Measurements from ENCODE around the gene CHIT1.

CHIT1 gene

GRCh38 chr1:203210350-203210749, 19.1 kb downstream of the CHIT1 start:
- Histone ChIP-seq H3K27ac (replicated peaks; ENCODE audit: low read length) (no peak overlapping the region), H3K36me3 (replicated peaks in 1 of 2; ENCODE audit: control insufficient read depth in 2 of 2, insufficient read depth in 2 of 2, low read length in 2 of 2) (no peaks in the 10 kb centered on the region), H3K9ac (ENCODE audit: low read depth, low read length, poor library complexity) (no peak overlapping the region), H3K14ac (ENCODE audit: low read length) (no peak overlapping the region), H3K4me1 (ENCODE audit: control insufficient read depth in 2 of 2, insufficient read depth in 1 of 2, low read depth in 1 of 2, low read length in 2 of 2) (peaks cover 0 to 6% of the 10 kb centered on the region in 2 donors), H3K4me2 (ENCODE audit: insufficient read depth, low read length, poor library complexity, severe bottlenecking) (no peak overlapping the region), H2AFZ (ENCODE audit: low read length) (no peak overlapping the region), H3K9me3 (replicated peaks in 1 of 2; ENCODE audit: control insufficient read depth in 2 of 2, insufficient read depth in 1 of 2, low read depth in 1 of 2, low read length in 2 of 2) (no peaks in the 10 kb centered on the region), H2BK120ac (ENCODE audit: low read depth, low read length) (no peak overlapping the region), H4K8ac (ENCODE audit: low read depth, low read length) (no peak overlapping the region), H4K91ac (ENCODE audit: low read depth, low read length, poor library complexity) (no peak overlapping the region), H2BK15ac (ENCODE audit: low read length) (no peak overlapping the region), H3K79me1 (ENCODE audit: low read depth, low read length) (no peaks in the 10 kb centered on the region), H3K4ac (ENCODE audit: low read length) (no peak overlapping the region), H3K18ac (ENCODE audit: low read length) (no peak overlapping the region), H3K27me3 (ENCODE audit: control insufficient read depth in 3 of 3, insufficient read depth in 3 of 3, low read depth in 1 of 3, low read length in 3 of 3) (peaks cover 0 to 6% (median 0%) of the 10 kb centered on the region in 3 experiments), H2BK12ac (ENCODE audit: low read length) (no peak overlapping the region), H2BK5ac (ENCODE audit: low read length) (no peak overlapping the region), H3K4me3 (ENCODE audit: low read length in 2 of 2) (no peak overlapping the region), H3K23ac (ENCODE audit: low read depth, low read length, poor library complexity) (no peak overlapping the region), H2AK5ac (ENCODE audit: low read depth, low read length) (no peak overlapping the region)
- no peak for DNase-seq (ENCODE audit: low spot score)

DNA sequence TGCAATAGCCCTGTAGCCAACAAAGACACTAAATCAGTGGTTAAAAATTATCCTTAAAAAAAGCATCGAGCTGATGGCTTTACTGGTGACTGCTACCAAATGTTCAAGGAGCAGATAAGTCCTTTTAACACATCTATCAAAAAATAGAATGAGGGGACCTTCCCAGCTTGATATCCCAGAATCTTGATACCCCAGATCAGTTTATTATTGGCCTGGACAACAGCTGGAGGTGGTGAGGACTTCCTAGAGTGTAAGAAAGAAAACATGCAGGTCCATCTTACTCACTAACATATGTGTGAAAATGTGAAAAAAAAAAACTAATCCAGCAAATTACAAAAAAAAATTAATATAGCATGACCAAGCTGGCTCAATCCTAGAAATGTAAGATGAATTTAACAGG, 21.3 kb downstream of the CHIT1 start:
- Histone ChIP-seq H2BK120ac (ENCODE audit: low read depth, low read length) (no peak overlapping the region), H3K9me3 (replicated peaks in 1 of 2; ENCODE audit: control insufficient read depth in 2 of 2, insufficient read depth in 1 of 2, low read depth in 1 of 2, low read length in 2 of 2) (no peaks in the 10 kb centered on the region), H4K91ac (ENCODE audit: low read depth, low read length, poor library complexity) (no peak overlapping the region), H3K9ac (ENCODE audit: low read depth, low read length, poor library complexity) (no peak overlapping the region), H3K4ac (ENCODE audit: low read length) (no peak overlapping the region), H3K4me2 (ENCODE audit: insufficient read depth, low read length, poor library complexity, severe bottlenecking) (no peak overlapping the region), H2BK15ac (ENCODE audit: low read length) (no peak overlapping the region), H3K4me3 (ENCODE audit: low read length in 2 of 2) (no peak overlapping the region), H4K8ac (ENCODE audit: low read depth, low read length) (no peak overlapping the region), H2AFZ (ENCODE audit: low read length) (no peak overlapping the region), H3K14ac (ENCODE audit: low read length) (no peak overlapping the region), H3K23ac (ENCODE audit: low read depth, low read length, poor library complexity) (no peak overlapping the region), H3K4me1 (ENCODE audit: control insufficient read depth in 2 of 2, insufficient read depth in 1 of 2, low read depth in 1 of 2, low read length in 2 of 2) (peaks cover 0 to 12% of the 10 kb centered on the region in 2 donors), H2AK5ac (ENCODE audit: low read depth, low read length) (no peak overlapping the region), H2BK5ac (ENCODE audit: low read length) (no peak overlapping the region), H3K36me3 (replicated peaks in 1 of 2; ENCODE audit: control insufficient read depth in 2 of 2, insufficient read depth in 2 of 2, low read length in 2 of 2) (no peaks in the 10 kb centered on the region), H3K18ac (ENCODE audit: low read length) (no peak overlapping the region), H3K27me3 (ENCODE audit: control insufficient read depth in 3 of 3, insufficient read depth in 3 of 3, low read depth in 1 of 3, low read length in 3 of 3) (no peaks in the 10 kb centered on the region), H3K27ac (replicated peaks; ENCODE audit: low read length) (no peak overlapping the region), H2BK12ac (ENCODE audit: low read length) (no peak overlapping the region), H3K79me1 (ENCODE audit: low read depth, low read length) (no peaks in the 10 kb centered on the region)
- WGBS, 2 donors (ENCODE audit: extremely low coverage in 2 of 2, insufficient read length in 2 of 2, insufficient replicate concordance in 1 of 2): no CpG with 5 or more reads among the region's 1 CpG
- DNase-seq (ENCODE audit: low spot score): no peak

GRCh38 chr1:203207751-203208150, 21.7 kb downstream of the CHIT1 start:
- no peak overlapping the region for H4K8ac ChIP-seq (ENCODE audit: low read depth, low read length)
- H2BK12ac ChIP-seq (ENCODE audit: low read length): no peak overlapping the region
- H3K18ac ChIP-seq (ENCODE audit: low read length): no peak overlapping the region
- DNase-seq (ENCODE audit: low spot score): no peak
- H3K9ac ChIP-seq (ENCODE audit: low read depth, low read length, poor library complexity): no peak overlapping the region
- no peak overlapping the region for H4K91ac ChIP-seq (ENCODE audit: low read depth, low read length, poor library complexity)
- no peaks in the 10 kb centered on the region for H3K27me3 ChIP-seq (ENCODE audit: control insufficient read depth in 3 of 3, insufficient read depth in 3 of 3, low read depth in 1 of 3, low read length in 3 of 3)
- H3K27ac ChIP-seq (replicated peaks; ENCODE audit: low read length): no peak overlapping the region
- no peaks in the 10 kb centered on the region for H3K36me3 ChIP-seq (replicated peaks in 1 of 2; ENCODE audit: control insufficient read depth in 2 of 2, insufficient read depth in 2 of 2, low read length in 2 of 2)
- no peak overlapping the region for H2AFZ ChIP-seq (ENCODE audit: low read length)
- H3K4me2 ChIP-seq (ENCODE audit: insufficient read depth, low read length, poor library complexity, severe bottlenecking): no peak overlapping the region
- no peaks in the 10 kb centered on the region for H3K9me3 ChIP-seq (replicated peaks in 1 of 2; ENCODE audit: control insufficient read depth in 2 of 2, insufficient read depth in 1 of 2, low read depth in 1 of 2, low read length in 2 of 2)
- WGBS, 2 donors (ENCODE audit: extremely low coverage in 2 of 2, insufficient read length in 2 of 2, insufficient replicate concordance in 1 of 2): no CpG with 5 or more reads among the region's 2 CpGs
- H3K4ac ChIP-seq (ENCODE audit: low read length): no peak overlapping the region
- H3K4me3 ChIP-seq (ENCODE audit: low read length in 2 of 2): no peak overlapping the region
- H2BK15ac ChIP-seq (ENCODE audit: low read length): no peak overlapping the region
- H3K79me1 ChIP-seq (ENCODE audit: low read depth, low read length): no peaks in the 10 kb centered on the region
- H3K4me1 ChIP-seq (ENCODE audit: control insufficient read depth in 2 of 2, insufficient read depth in 1 of 2, low read depth in 1 of 2, low read length in 2 of 2): peaks cover 0 to 12% of the 10 kb centered on the region in 2 donors
- no peak overlapping the region for H2BK5ac ChIP-seq (ENCODE audit: low read length)
- no peak overlapping the region for H3K23ac ChIP-seq (ENCODE audit: low read depth, low read length, poor library complexity)
- H2AK5ac ChIP-seq (ENCODE audit: low read depth, low read length): no peak overlapping the region
- H3K14ac ChIP-seq (ENCODE audit: low read length): no peak overlapping the region
- no peak overlapping the region for H2BK120ac ChIP-seq (ENCODE audit: low read depth, low read length)

DNA sequence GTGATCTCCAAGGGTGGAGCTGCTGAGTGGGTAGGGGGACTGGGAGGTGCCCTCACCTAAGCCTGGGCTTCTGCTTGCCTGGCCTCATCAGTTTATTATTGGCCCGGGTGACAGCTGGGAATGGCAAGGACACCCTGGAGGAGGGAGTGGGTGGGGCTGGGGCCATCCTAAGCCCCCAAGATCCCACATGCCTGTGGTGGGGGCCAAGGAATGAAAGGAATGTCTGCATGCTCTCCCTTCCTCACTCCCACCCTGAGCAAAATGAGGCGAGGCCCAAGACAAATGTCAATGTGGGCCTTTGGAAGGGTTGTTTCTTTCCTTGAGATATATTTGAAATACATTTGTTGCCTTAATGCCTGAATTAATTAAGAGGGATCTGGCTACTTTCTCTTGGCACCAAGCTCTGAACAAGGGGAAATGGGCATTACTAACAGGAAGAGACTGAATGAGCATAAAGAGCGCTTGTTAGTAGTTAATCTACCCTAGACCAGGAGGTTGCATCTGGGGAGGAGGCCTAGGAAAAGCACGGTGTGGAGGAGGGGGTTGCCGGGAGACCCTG, 23.3 kb downstream of the CHIT1 start:
- H2AFZ ChIP-seq (ENCODE audit: low read length): no peak overlapping the region
- no peak overlapping the region for H2AK5ac ChIP-seq (ENCODE audit: low read depth, low read length)
- no peaks in the 10 kb centered on the region for H3K9me3 ChIP-seq (replicated peaks in 1 of 2; ENCODE audit: control insufficient read depth in 2 of 2, insufficient read depth in 1 of 2, low read depth in 1 of 2, low read length in 2 of 2)
- WGBS, 2 donors (ENCODE audit: extremely low coverage in 2 of 2, insufficient read length in 2 of 2, insufficient replicate concordance in 1 of 2): no CpG with 5 or more reads among the region's 5 CpGs
- H3K9ac ChIP-seq (ENCODE audit: low read depth, low read length, poor library complexity): no peak overlapping the region
- peaks cover 0 to 12% of the 10 kb centered on the region in 2 donors for H3K4me1 ChIP-seq (ENCODE audit: control insufficient read depth in 2 of 2, insufficient read depth in 1 of 2, low read depth in 1 of 2, low read length in 2 of 2)
- H3K14ac ChIP-seq (ENCODE audit: low read length): no peak overlapping the region
- H3K27ac ChIP-seq (replicated peaks; ENCODE audit: low read length): no peak overlapping the region
- H3K23ac ChIP-seq (ENCODE audit: low read depth, low read length, poor library complexity): no peak overlapping the region
- no peak overlapping the region for H3K18ac ChIP-seq (ENCODE audit: low read length)
- H3K4me3 ChIP-seq (ENCODE audit: low read length in 2 of 2): no peak overlapping the region
- no peak overlapping the region for H2BK15ac ChIP-seq (ENCODE audit: low read length)
- no peaks in the 10 kb centered on the region for H3K36me3 ChIP-seq (replicated peaks in 1 of 2; ENCODE audit: control insufficient read depth in 2 of 2, insufficient read depth in 2 of 2, low read length in 2 of 2)
- no peak overlapping the region for H2BK5ac ChIP-seq (ENCODE audit: low read length)
- no peaks in the 10 kb centered on the region for H3K27me3 ChIP-seq (ENCODE audit: control insufficient read depth in 3 of 3, insufficient read depth in 3 of 3, low read depth in 1 of 3, low read length in 3 of 3)
- no peak overlapping the region for H2BK12ac ChIP-seq (ENCODE audit: low read length)
- DNase-seq (ENCODE audit: low spot score): no peak
- no peaks in the 10 kb centered on the region for H3K79me1 ChIP-seq (ENCODE audit: low read depth, low read length)
- no peak overlapping the region for H4K8ac ChIP-seq (ENCODE audit: low read depth, low read length)
- H3K4me2 ChIP-seq (ENCODE audit: insufficient read depth, low read length, poor library complexity, severe bottlenecking): no peak overlapping the region
- H2BK120ac ChIP-seq (ENCODE audit: low read depth, low read length): no peak overlapping the region
- H4K91ac ChIP-seq (ENCODE audit: low read depth, low read length, poor library complexity): no peak overlapping the region
- no peak overlapping the region for H3K4ac ChIP-seq (ENCODE audit: low read length)

Measured in neuronal stem cell (in vitro differentiated cells).